ENCODE data around the gene PRKAA1. TPM values are rescaled to one million over a fixed set of nuclear protein-coding genes. Genes with fewer than 3 reads are reported as not detected.

The PRKAA1 gene
- polyA plus RNA-seq, 1 of the 3 experiments (the other 2 are of a cell fraction): 23.2 TPM

DNA sequence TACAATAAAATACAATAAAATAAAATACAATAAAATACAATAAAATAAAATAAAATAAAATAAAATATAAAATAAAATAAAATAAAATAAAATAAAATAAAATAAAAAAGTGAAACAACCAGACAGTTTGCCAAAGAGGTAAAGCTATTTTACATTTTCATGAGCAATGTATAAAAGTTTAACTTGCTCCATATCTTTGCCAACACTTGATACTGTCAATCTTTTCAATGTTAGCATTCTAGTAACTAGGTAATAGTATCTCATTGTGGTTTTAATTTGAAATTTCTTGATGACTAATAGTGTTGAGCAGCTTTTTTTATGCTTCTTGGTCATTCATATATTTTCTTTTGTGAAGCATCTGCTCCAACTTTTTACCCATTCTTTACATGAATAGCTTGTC is 59.7 kb downstream of the PRKAA1 start:
- peaks cover 0 to 20% of the 10 kb centered on the region in 2 experiments; a peak in 1 of 4 replicates for H3K4me1 ChIP-seq (ENCODE audit: control insufficient read depth in 1 of 2, insufficient read depth in 2 of 2, low read depth in 1 of 2, low read length in 1 of 2)
- no peaks in the 10 kb centered on the region for H3K9me2 ChIP-seq
- no peak overlapping the region for H3K4me2 ChIP-seq
- POLR2A ChIA-PET: no interaction called here
- CTCF ChIA-PET: interaction anchor here (0.7 kb wide), 1 partner anchor 9 kb away, joined by 3 read pairs; no protein-coding TSS in a partner anchor
- peaks cover 8% of the 10 kb centered on the region; the same call in 1 of the 2 replicates for H3K9me3 ChIP-seq
- no peak for DNase-seq
- H3K4me3 ChIP-seq (ENCODE audit: low read depth in 2 of 2, low read length in 1 of 2): no peak overlapping the region
- H3F3A ChIP-seq (replicated peaks; ENCODE audit: insufficient read depth): peaks cover 24% of the 10 kb centered on the region
- no peaks in the 10 kb centered on the region for H3K79me2 ChIP-seq (ENCODE audit: insufficient read depth)
- no peak overlapping the region for H3K9ac ChIP-seq
- no peak overlapping the region for H3K27ac ChIP-seq (ENCODE audit: low read depth in 2 of 2, low read length in 1 of 2)
- no peaks in the 10 kb centered on the region for H4K20me1 ChIP-seq (ENCODE audit: insufficient read depth)
- no peaks in the 10 kb centered on the region for H3K27me3 ChIP-seq (ENCODE audit: insufficient read depth)
- no peak overlapping the region for H2AFZ ChIP-seq (ENCODE audit: low read depth)
- TF ChIP-seq GATA2 (CRISPR knock-in tag; IDR thresholded peaks at IDR 0.05) (no peak), EZH2phosphoT487 (IDR thresholded peaks at IDR 0.05; ENCODE audit: borderline replicate concordance, low read depth) (no peak), RAD21 (IDR thresholded peaks at IDR 0.05; ENCODE audit: low read length) (no peak), MXI1 (IDR thresholded peaks at IDR 0.05; ENCODE audit: low read depth, low read length) (no peak), POLR2AphosphoS5 (IDR thresholded peaks at IDR 0.05; ENCODE audit: low read depth, low read length) (no peak), FOXJ3 (CRISPR knock-in tag; IDR thresholded peaks at IDR 0.05) (no peak), TAF1 (IDR thresholded peaks at IDR 0.05; ENCODE audit: borderline replicate concordance, low read depth, low read length) (no peak), RFX5 (IDR thresholded peaks at IDR 0.05; ENCODE audit: low read length) (no peak), RCOR1 (IDR thresholded peaks at IDR 0.05; ENCODE audit: low read length) (no peak)
- TF ChIP-seq, protein P1, sequence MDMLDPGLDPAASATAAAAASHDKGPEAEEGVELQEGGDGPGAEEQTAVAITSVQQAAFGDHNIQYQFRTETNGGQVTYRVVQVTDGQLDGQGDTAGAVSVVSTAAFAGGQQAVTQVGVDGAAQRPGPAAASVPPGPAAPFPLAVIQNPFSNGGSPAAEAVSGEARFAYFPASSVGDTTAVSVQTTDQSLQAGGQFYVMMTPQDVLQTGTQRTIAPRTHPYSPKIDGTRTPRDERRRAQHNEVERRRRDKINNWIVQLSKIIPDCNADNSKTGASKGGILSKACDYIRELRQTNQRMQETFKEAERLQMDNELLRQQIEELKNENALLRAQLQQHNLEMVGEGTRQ (IDR thresholded peaks at IDR 0.05; ENCODE audit: borderline replicate concordance, low read depth, low read length): no peak
- H3K36me3 ChIP-seq (replicated peaks in 1 of 2; ENCODE audit: control insufficient read depth in 1 of 2, insufficient read depth in 2 of 2, low read length in 1 of 2): peaks cover 12 to 40% of the 10 kb centered on the region in 2 experiments

DNA sequence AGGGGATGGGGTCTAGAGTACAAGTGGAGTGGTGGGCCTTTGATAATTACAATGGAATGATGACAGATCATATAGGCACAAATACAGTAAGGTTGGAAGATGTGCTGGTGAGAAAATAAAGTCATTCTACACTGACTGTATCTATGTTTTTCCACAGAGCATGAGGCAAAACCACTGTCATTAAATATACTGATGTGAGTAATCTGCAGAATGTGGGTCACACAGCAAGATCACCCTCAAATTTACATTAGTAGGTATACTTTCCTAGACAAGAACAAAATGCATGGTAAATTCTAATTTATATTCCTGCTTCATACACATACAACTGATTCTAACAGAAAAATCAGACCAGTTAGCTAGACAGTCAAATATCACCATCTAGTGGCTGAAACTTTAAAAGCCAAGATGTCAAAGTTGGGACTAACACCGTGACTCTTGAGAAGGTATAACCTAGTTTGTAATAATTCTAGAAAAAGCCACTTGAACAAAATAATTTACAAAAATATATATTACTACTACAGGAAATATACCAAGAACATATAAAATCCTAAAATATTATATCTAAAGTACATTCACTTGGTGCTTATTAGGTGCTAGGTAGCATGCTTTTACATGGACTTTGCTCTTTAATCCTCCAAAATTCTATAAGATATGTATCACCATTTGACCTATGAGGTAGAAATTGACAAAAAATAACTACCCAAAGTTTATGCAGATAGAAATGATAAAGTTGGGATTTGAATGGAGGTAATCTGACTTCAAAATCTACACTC is 61.9 kb downstream of the PRKAA1 start:
- no peaks in the 10 kb centered on the region; the same call in 1 of the 2 replicates for H3K79me2 ChIP-seq (ENCODE audit: insufficient read depth)
- no peak overlapping the region for H3K27ac ChIP-seq (ENCODE audit: low read depth in 2 of 2, low read length in 1 of 2)
- no peak overlapping the region for H3K9ac ChIP-seq
- DNase-seq: peak; percentile 32
- peaks cover 8% of the 10 kb centered on the region; the same call in 1 of the 2 replicates for H3K9me3 ChIP-seq
- H3K4me1 ChIP-seq (ENCODE audit: control insufficient read depth in 1 of 2, insufficient read depth in 2 of 2, low read depth in 1 of 2, low read length in 1 of 2): peaks cover 0 to 20% of the 10 kb centered on the region in 2 experiments; a peak in 1 of 4 replicates
- peaks cover 11 to 37% of the 10 kb centered on the region in 2 experiments for H3K36me3 ChIP-seq (replicated peaks in 1 of 2; ENCODE audit: control insufficient read depth in 1 of 2, insufficient read depth in 2 of 2, low read length in 1 of 2)
- H2AFZ ChIP-seq (ENCODE audit: low read depth): no peak overlapping the region
- H3K27me3 ChIP-seq (ENCODE audit: insufficient read depth): no peaks in the 10 kb centered on the region
- H3F3A ChIP-seq (replicated peaks; ENCODE audit: insufficient read depth): peaks cover 24% of the 10 kb centered on the region
- POLR2A ChIA-PET: no interaction called here
- TF ChIP-seq RXRA (IDR thresholded peaks at IDR 0.05; ENCODE audit: borderline replicate concordance, low read depth): no peak
- TF ChIP-seq, protein P2, sequence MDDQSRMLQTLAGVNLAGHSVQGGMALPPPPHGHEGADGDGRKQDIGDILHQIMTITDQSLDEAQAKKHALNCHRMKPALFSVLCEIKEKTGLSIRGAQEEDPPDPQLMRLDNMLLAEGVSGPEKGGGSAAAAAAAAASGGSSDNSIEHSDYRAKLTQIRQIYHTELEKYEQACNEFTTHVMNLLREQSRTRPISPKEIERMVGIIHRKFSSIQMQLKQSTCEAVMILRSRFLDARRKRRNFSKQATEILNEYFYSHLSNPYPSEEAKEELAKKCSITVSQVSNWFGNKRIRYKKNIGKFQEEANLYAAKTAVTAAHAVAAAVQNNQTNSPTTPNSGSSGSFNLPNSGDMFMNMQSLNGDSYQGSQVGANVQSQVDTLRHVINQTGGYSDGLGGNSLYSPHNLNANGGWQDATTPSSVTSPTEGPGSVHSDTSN (IDR thresholded peaks at IDR 0.05): no peak
- no peak for TF ChIP-seq TEAD4 (IDR thresholded peaks at IDR 0.05; ENCODE audit: borderline replicate concordance, insufficient read depth)
- TF ChIP-seq MEF2A (IDR thresholded peaks at IDR 0.05; ENCODE audit: borderline replicate concordance, low read depth): no peak
- TF ChIP-seq, protein P3, sequence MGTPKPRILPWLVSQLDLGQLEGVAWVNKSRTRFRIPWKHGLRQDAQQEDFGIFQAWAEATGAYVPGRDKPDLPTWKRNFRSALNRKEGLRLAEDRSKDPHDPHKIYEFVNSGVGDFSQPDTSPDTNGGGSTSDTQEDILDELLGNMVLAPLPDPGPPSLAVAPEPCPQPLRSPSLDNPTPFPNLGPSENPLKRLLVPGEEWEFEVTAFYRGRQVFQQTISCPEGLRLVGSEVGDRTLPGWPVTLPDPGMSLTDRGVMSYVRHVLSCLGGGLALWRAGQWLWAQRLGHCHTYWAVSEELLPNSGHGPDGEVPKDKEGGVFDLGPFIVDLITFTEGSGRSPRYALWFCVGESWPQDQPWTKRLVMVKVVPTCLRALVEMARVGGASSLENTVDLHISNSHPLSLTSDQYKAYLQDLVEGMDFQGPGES (IDR thresholded peaks at IDR 0.05; ENCODE audit: low read depth, low read length): no peak
- TF ChIP-seq SMC3 (IDR thresholded peaks at IDR 0.05; ENCODE audit: low read depth, low read length): peak; percentile 51
- TF ChIP-seq, protein P4, sequence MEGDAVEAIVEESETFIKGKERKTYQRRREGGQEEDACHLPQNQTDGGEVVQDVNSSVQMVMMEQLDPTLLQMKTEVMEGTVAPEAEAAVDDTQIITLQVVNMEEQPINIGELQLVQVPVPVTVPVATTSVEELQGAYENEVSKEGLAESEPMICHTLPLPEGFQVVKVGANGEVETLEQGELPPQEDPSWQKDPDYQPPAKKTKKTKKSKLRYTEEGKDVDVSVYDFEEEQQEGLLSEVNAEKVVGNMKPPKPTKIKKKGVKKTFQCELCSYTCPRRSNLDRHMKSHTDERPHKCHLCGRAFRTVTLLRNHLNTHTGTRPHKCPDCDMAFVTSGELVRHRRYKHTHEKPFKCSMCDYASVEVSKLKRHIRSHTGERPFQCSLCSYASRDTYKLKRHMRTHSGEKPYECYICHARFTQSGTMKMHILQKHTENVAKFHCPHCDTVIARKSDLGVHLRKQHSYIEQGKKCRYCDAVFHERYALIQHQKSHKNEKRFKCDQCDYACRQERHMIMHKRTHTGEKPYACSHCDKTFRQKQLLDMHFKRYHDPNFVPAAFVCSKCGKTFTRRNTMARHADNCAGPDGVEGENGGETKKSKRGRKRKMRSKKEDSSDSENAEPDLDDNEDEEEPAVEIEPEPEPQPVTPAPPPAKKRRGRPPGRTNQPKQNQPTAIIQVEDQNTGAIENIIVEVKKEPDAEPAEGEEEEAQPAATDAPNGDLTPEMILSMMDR (IDR thresholded peaks at IDR 0.05): peak; percentile 85
- TF ChIP-seq JUND (IDR thresholded peaks at IDR 0.05): no peak
- TF ChIP-seq RAD21 (IDR thresholded peaks at IDR 0.05; ENCODE audit: low read length): peak; percentile 75
- WGBS (ENCODE audit: low lambda C conversion rate): 26% methylated on average over 1 of the region's 1 CpG
- H3K9me2 ChIP-seq: no peaks in the 10 kb centered on the region
- H4K20me1 ChIP-seq (ENCODE audit: insufficient read depth): no peaks in the 10 kb centered on the region
- no peak overlapping the region; a peak in 1 of 4 replicates for H3K4me3 ChIP-seq (ENCODE audit: low read depth in 2 of 2, low read length in 1 of 2)
- CTCF ChIA-PET: interaction anchor here (0.6 to 2.7 kb wide), 6 partner anchors 10 to 48 kb away, joined by 3 to 7 read pairs (median 4); no protein-coding TSS in a partner anchor
- peak overlapping the region; percentile 18; the same call in 1 of the 2 replicates for H3K4me2 ChIP-seq
